Measurements from ENCODE around the gene GALNT12.
A peak's percentile ranks its signal among the peaks of the same experiment; 100 is the strongest.

The GALNT12 gene

DNA sequence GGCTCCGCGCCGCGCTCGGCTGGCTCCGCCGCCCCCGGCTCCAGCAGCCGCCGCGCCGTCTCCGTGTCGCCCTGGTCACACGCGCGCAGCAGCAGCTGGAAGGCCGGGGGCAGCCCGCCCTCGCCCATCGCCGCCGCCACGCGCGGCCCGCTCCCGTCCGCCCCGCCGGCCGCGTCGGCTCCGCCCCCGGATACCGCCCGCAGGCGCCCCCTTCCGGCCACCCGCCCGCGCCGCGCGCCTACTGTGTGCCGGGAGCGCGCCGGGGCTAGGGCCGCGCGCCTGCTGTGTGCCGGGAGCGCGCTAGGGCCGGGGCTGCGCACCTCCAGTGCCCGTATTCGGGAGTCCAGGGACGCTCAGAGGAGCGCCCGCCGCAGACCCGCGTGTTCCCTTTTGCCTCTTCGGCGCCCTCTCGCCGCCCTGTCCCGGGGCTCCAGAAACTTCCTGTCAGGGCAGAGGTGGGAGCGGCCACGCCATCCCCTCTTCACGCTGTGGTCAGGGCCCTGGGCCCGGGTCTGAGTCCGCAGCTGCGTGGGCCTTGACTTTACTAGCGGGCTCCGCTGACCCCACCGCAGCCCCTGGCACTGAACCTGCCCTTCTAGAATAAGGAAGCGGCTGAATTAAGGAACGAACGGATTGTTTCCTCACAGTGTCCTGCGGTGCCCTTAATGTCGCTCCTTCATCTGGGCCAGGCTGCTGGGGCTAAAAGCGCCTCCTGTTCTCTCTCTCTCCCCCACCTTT, 10.9 kb upstream of the GALNT12 start, which contains the start of gene ANKS6:
Gene ANKS6, minus strand, starts transcription at position 192 of the 738 bp plus-strand sequence. Its CDS starts 64 bp downstream, at position 128.
- H3K27me3 ChIP-seq (ENCODE audit: control insufficient read depth, insufficient read depth, low read length), result peaks cover 9% of the 10 kb centered on the region
- peak within 1 kb of the TSS; percentile 65 for H3K9ac ChIP-seq (ENCODE audit: low read depth, low read length)
- H3K9me3 ChIP-seq (ENCODE audit: control insufficient read depth, insufficient read depth, low read length), result no peaks in the 10 kb centered on the region
- H3K4me1 ChIP-seq (ENCODE audit: control insufficient read depth, insufficient read depth, low read length), result peaks cover 7% of the 10 kb centered on the region
- H3K4me3 ChIP-seq (ENCODE audit: low read depth, low read length), result peak within 1 kb of the TSS; percentile 67
- no peaks in the 10 kb centered on the region for H3K36me3 ChIP-seq (ENCODE audit: control insufficient read depth, insufficient read depth, low read length)

DNA sequence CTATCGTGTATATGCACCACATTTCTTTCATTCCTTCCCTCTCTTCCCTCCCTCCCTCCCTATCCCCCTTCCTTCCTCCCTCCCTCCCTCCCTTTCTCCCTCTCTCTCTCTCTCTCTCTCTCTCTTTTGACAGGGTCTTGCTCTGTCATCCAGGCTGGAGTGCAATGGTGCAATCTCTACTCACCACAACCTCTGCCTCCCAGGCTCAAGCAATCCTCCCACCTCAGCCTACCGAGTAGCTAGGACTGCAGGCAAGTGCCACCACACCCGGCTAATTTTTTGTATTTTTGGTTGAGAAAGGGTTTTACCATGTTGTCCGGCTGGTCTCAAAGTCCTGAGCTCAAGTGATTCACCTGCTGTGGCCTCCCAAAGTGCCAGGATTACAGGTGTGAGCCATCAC, 10.0 kb upstream of the GALNT12 start:
- Histone ChIP-seq H3K36me3 (ENCODE audit: control insufficient read depth, insufficient read depth, low read length) (no peaks in the 10 kb centered on the region), H3K4me3 (ENCODE audit: low read depth, low read length) (no peak overlapping the region), H3K9me3 (ENCODE audit: control insufficient read depth, insufficient read depth, low read length) (no peaks in the 10 kb centered on the region), H3K9ac (ENCODE audit: low read depth, low read length) (no peak overlapping the region), H3K4me1 (ENCODE audit: control insufficient read depth, insufficient read depth, low read length) (peaks cover 2% of the 10 kb centered on the region), H3K27me3 (ENCODE audit: control insufficient read depth, insufficient read depth, low read length) (peaks cover 9% of the 10 kb centered on the region)

DNA sequence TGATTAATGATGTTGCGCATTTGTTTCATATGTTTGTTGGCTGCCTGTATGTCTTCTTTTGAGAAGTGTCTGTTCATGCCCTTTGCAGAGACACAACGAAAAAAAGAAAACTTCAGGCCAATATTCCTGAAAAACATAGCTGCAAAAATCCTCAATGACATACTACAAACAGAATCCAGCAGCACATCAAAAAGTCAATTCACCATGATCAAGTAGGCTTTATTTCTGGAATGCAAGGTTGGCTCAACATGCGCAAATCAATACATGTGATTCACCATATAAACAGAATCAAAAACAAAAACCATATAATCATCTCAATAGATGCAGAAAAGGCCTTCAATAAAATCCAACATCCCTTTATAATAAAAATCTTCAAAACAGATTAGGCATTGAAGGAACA, 9.2 kb upstream of the GALNT12 start:
- no peak overlapping the region for H3K9ac ChIP-seq (ENCODE audit: low read depth, low read length)
- H3K36me3 ChIP-seq (ENCODE audit: control insufficient read depth, insufficient read depth, low read length), result no peaks in the 10 kb centered on the region
- no peaks in the 10 kb centered on the region for H3K9me3 ChIP-seq (ENCODE audit: control insufficient read depth, insufficient read depth, low read length)
- peaks cover 2% of the 10 kb centered on the region for H3K4me1 ChIP-seq (ENCODE audit: control insufficient read depth, insufficient read depth, low read length)
- peaks cover 9% of the 10 kb centered on the region for H3K27me3 ChIP-seq (ENCODE audit: control insufficient read depth, insufficient read depth, low read length)
- no peak overlapping the region for H3K4me3 ChIP-seq (ENCODE audit: low read depth, low read length)

DNA sequence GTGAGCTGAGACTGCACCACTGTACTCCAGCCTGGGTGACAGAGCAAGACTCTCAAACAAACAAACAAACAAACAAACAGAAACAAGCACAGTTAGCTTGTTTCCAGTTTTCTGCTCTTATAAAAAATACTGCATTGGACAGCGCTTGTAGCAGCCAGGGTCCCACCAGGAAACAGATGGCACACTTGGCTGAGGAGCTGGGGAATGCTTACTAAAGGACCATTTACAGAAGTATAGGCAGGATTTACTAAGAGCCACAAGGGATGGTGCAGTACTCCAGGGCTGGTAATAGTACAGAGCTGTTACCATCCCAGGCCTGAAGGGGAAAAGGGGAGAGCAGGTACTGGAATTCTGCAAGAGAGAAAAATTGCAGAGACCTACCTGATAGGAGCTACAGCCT, 5.9 kb upstream of the GALNT12 start:
- H3K4me3 ChIP-seq (ENCODE audit: low read depth, low read length), result no peak overlapping the region
- peaks cover 11% of the 10 kb centered on the region for H3K27me3 ChIP-seq (ENCODE audit: control insufficient read depth, insufficient read depth, low read length)
- H3K36me3 ChIP-seq (ENCODE audit: control insufficient read depth, insufficient read depth, low read length), result no peaks in the 10 kb centered on the region
- no peak overlapping the region for H3K9ac ChIP-seq (ENCODE audit: low read depth, low read length)
- H3K4me1 ChIP-seq (ENCODE audit: control insufficient read depth, insufficient read depth, low read length), result no peaks in the 10 kb centered on the region
- H3K9me3 ChIP-seq (ENCODE audit: control insufficient read depth, insufficient read depth, low read length), result no peaks in the 10 kb centered on the region

DNA sequence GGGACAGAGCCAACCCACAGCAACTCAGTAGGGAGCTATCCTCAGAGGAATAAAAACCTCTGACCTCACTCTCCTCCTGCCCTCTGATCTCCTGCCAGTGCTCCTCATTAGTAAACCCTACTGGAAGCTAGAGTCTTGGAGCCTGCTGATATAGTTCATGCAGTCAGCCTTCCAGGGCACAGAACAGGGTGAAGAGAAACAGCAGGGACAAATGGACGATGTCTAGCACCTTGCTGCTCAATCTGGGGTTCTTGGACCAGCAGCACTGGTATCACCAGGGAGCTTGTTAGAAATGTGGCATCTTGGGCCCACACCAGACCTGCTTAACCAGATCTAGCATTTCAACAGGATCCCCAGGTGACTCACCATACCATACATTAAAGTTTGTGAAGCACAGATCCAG, 5.5 kb upstream of the GALNT12 start:
- Histone ChIP-seq H3K36me3 (ENCODE audit: control insufficient read depth, insufficient read depth, low read length) (no peaks in the 10 kb centered on the region), H3K9ac (ENCODE audit: low read depth, low read length) (no peak overlapping the region), H3K9me3 (ENCODE audit: control insufficient read depth, insufficient read depth, low read length) (no peaks in the 10 kb centered on the region), H3K27me3 (ENCODE audit: control insufficient read depth, insufficient read depth, low read length) (peaks cover 12% of the 10 kb centered on the region), H3K4me1 (ENCODE audit: control insufficient read depth, insufficient read depth, low read length) (no peaks in the 10 kb centered on the region), H3K4me3 (ENCODE audit: low read depth, low read length) (no peak overlapping the region)

DNA sequence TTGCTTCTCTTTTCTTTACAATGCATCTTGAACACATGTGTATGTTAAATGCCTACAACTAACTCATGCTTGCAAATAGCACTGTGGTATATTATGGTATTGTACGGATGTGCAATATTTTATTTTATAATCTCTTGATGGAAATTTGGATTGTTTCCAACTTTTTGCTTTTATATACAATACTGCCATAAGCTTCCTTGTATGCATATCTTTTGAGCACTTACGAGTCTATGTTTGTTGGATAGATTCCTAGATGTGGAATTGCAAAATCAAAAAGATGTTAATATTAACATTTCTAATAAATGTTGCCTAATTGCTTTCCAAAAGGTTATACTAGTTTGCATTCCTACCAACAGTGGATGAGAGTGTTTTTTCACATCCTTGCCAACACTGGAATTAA, 3.4 kb upstream of the GALNT12 start:
- Histone ChIP-seq H3K36me3 (ENCODE audit: control insufficient read depth, insufficient read depth, low read length) (no peaks in the 10 kb centered on the region), H3K4me1 (ENCODE audit: control insufficient read depth, insufficient read depth, low read length) (no peaks in the 10 kb centered on the region), H3K9me3 (ENCODE audit: control insufficient read depth, insufficient read depth, low read length) (no peaks in the 10 kb centered on the region), H3K27me3 (ENCODE audit: control insufficient read depth, insufficient read depth, low read length) (peaks cover 20% of the 10 kb centered on the region), H3K4me3 (ENCODE audit: low read depth, low read length) (no peak overlapping the region), H3K9ac (ENCODE audit: low read depth, low read length) (no peak overlapping the region)

DNA sequence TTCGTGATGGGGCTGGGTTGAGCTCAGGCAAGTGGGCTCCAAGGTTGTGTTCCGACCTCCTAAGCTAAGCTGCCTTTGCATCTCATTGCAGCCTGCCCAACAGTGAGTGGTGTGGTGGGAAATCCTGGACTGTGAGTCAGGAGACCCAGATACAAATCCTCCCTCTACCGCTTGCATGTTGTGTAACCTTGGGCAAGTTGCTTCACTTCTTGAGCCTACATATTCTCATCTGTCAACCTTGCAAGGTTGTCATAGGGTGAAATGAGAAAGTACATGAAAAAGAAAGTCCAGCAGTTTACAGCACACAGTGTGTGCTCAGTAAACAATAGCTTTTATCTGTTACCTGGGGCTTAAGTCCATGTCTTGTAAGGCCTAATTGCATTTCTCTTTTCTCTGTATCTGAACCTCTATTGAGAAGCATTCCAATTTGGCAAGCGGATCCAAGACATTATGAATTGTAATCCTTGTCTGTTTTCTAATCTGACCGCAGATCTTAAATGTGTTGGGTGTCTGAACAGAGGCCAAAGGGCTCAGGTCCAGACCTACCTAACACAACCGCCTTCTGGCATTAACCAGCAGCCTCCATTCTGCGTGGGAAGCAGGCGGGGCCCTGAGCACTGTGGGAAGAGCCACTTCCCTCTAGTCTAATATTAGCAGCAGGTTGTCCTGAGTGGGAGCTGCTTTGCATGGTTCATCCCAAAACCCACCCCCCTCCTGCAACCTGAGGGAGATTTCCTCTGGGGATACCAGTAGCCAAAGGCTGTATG, 1.8 kb upstream of the GALNT12 start:
- Histone ChIP-seq H3K9me3 (ENCODE audit: control insufficient read depth, insufficient read depth, low read length) (no peaks in the 10 kb centered on the region), H3K36me3 (ENCODE audit: control insufficient read depth, insufficient read depth, low read length) (no peaks in the 10 kb centered on the region), H3K9ac (ENCODE audit: low read depth, low read length) (no peak overlapping the region), H3K4me1 (ENCODE audit: control insufficient read depth, insufficient read depth, low read length) (peaks cover 4% of the 10 kb centered on the region), H3K27me3 (ENCODE audit: control insufficient read depth, insufficient read depth, low read length) (peaks cover 25% of the 10 kb centered on the region), H3K4me3 (ENCODE audit: low read depth, low read length) (no peak overlapping the region)

DNA sequence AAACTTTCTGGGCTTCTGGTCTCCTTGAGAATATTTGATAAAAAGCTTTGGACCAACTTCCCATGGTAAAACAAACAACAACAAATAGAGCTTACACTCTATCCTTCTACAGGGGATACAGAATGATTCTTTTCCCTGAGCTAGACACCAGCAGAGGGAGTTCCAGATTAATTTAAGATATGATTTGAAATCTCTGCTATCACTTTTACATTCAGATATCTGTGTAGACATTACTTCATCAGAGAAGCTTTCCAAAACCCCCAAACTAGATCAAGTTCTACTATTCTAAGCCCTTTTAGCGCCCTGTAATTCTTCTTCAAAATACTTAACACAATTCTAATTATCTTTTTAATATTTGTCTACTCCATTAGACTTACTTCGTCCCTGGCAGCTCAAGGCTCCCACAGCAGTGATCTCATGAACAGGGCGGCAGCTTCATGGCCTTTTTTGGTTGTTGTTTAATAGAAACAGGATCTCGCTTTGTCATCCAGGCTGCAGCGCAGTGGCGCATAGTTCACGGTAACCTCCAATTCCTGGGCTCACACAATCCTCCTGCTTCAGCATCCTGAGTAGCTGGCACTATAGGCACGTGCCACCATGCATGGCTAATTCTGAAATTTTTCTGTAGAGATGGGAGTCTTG, 955 bp upstream of the GALNT12 start:
- Histone ChIP-seq H3K4me1 (ENCODE audit: control insufficient read depth, insufficient read depth, low read length) (peaks cover 4% of the 10 kb centered on the region), H3K9ac (ENCODE audit: low read depth, low read length) (no peak overlapping the region), H3K36me3 (ENCODE audit: control insufficient read depth, insufficient read depth, low read length) (no peaks in the 10 kb centered on the region), H3K4me3 (ENCODE audit: low read depth, low read length) (no peak overlapping the region), H3K27me3 (ENCODE audit: control insufficient read depth, insufficient read depth, low read length) (peaks cover 25% of the 10 kb centered on the region), H3K9me3 (ENCODE audit: control insufficient read depth, insufficient read depth, low read length) (no peaks in the 10 kb centered on the region)

DNA sequence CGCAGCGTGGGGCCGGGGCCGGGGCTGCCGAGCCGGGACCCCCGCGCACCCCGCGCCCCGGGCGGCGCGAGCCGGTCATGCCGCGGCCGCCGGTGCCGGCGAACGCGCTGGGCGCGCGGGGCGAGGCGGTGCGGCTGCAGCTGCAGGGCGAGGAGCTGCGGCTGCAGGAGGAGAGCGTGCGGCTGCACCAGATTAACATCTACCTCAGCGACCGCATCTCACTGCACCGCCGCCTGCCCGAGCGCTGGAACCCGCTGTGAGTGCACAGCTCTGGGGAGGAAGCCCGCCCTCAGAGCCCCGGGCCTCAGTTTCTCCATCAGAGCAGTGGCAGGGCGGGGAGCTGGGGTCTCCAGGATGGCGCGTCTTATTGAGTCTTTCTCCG, 335 bp downstream of the GALNT12 start:
- no peak overlapping the region for H3K9ac ChIP-seq (ENCODE audit: low read depth, low read length)

DNA sequence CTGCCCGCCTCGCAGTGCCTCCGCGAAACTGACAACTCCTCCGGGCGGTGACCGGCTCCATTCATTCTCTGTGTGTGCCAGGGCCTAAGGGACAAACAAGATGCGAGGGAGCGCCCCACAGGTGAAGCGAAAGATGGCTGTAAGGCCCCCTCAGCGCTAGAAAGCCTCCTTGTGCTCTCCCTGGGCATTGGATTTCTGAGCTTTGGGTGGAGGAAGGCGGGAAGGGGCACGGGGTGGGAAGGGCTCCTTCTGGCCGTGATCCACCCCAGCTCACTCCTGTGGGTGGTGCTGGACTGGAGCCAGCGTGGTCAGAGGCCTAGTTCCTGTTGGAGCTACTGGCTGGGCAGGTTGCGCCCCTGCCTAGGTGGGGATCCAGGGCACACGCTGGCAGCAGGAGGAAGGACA, 943 bp downstream of the GALNT12 start:
- no peak overlapping the region for H3K9ac ChIP-seq (ENCODE audit: low read depth, low read length)
- peak overlapping the region; percentile 59 for H3K4me3 ChIP-seq (ENCODE audit: low read depth, low read length)
- H3K9me3 ChIP-seq (ENCODE audit: control insufficient read depth, insufficient read depth, low read length), result no peaks in the 10 kb centered on the region
- peaks cover 25% of the 10 kb centered on the region for H3K27me3 ChIP-seq (ENCODE audit: control insufficient read depth, insufficient read depth, low read length)
- H3K36me3 ChIP-seq (ENCODE audit: control insufficient read depth, insufficient read depth, low read length), result no peaks in the 10 kb centered on the region
- peaks cover 4% of the 10 kb centered on the region for H3K4me1 ChIP-seq (ENCODE audit: control insufficient read depth, insufficient read depth, low read length)

More for the DNA sequence above, 335 bp downstream of the GALNT12 start:
- Histone ChIP-seq H3K4me1 (ENCODE audit: control insufficient read depth, insufficient read depth, low read length) (peaks cover 4% of the 10 kb centered on the region), H3K4me3 (ENCODE audit: low read depth, low read length) (peak overlapping the region; percentile 59), H3K9me3 (ENCODE audit: control insufficient read depth, insufficient read depth, low read length) (no peaks in the 10 kb centered on the region), H3K27me3 (ENCODE audit: control insufficient read depth, insufficient read depth, low read length) (peaks cover 25% of the 10 kb centered on the region), H3K36me3 (ENCODE audit: control insufficient read depth, insufficient read depth, low read length) (no peaks in the 10 kb centered on the region)

DNA sequence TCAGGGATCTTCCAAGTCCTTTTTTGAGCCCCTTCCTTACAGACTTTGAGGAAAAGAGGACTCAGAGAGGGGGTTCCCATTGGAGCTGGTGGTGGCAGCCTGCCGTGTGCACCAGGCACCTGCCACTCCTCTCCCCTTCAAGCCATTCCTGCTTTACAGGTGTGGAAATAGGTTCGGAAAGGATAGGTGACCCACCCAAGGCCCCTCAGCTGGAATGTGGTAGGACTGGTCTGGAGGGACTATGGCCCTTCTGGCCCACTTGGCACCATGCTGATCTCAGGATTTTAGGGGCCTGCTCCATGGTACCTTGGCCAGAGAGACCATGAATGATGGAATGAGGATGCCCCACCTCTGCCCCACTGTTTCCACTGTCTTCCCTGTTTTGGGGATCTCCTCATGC, 1.4 kb downstream of the GALNT12 start:
- no peak overlapping the region for H3K9ac ChIP-seq (ENCODE audit: low read depth, low read length)
- no peaks in the 10 kb centered on the region for H3K36me3 ChIP-seq (ENCODE audit: control insufficient read depth, insufficient read depth, low read length)
- peaks cover 4% of the 10 kb centered on the region for H3K4me1 ChIP-seq (ENCODE audit: control insufficient read depth, insufficient read depth, low read length)
- H3K4me3 ChIP-seq (ENCODE audit: low read depth, low read length), result peak overlapping the region; percentile 59
- H3K27me3 ChIP-seq (ENCODE audit: control insufficient read depth, insufficient read depth, low read length), result peaks cover 25% of the 10 kb centered on the region
- no peaks in the 10 kb centered on the region for H3K9me3 ChIP-seq (ENCODE audit: control insufficient read depth, insufficient read depth, low read length)
